Fibroblast of villous mesenchyme (primary cell): ENCODE data around the gene RUBCNL. TPM values are rescaled to one million over a fixed set of nuclear protein-coding genes. Genes with fewer than 3 reads are reported as not detected.
A peak's percentile ranks its signal among the peaks of the same experiment; 100 is the strongest.

ENCODE experiments used
- DNase-seq: peaks from one replicate; pipeline ENCODE4 v3.0.0-alpha.2; 2010; ENCODE audit warnings: low read depth
- H3K4me3 ChIP-seq: 2 replicates; pipeline ENCODE4 v1.5.1; 2011; ENCODE audit warnings: low read depth, mild to moderate bottlenecking, low read length
- total RNA-seq: library from RNA; depleted of rRNA; stranded (reverse); fragments of >200 nt; gene quantifications from 2 replicates; pipeline ENCODE4 v1.2.3, GENCODE V29; 2012
- TF ChIP-seq, protein P1 (sequence below): IDR thresholded peaks from 2 replicates; pipeline ENCODE4 v1.5.1; 2012; ENCODE audit warnings: low read depth, mild to moderate bottlenecking, low read length; ENCODE audit not compliant: insufficient read depth

Gene RUBCNL
- total RNA-seq, 1 donor, result 0.43 TPM

DNA sequence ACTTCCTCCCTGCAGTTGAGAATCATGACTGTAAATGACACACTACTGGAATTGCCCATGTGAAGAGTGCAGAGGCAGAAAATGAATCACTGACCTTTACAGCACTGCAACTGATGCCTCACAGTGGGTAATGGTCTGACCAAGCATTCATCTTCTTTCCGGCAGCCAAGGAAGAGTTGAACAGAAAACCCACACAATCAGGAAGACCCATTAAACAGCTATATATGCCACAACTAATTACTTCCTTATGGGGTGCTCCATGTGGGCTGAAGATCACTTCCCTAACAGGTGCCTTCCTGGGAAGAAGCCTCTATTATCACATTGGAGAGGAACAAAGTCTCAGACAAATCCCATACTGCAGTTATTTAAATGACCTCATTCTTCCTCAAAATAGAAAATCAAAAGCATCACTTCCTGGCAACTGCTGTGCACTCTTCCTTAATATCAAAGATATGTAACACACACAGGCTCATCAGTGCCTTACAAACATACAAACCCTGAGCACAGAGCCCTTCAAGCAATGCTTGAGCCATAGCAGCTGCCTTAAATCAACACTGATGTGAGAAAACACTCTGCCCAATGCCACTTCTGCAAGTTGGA lies 45.8 kb downstream of the RUBCNL start:
- no peak for DNase-seq
- TF ChIP-seq, protein P1, sequence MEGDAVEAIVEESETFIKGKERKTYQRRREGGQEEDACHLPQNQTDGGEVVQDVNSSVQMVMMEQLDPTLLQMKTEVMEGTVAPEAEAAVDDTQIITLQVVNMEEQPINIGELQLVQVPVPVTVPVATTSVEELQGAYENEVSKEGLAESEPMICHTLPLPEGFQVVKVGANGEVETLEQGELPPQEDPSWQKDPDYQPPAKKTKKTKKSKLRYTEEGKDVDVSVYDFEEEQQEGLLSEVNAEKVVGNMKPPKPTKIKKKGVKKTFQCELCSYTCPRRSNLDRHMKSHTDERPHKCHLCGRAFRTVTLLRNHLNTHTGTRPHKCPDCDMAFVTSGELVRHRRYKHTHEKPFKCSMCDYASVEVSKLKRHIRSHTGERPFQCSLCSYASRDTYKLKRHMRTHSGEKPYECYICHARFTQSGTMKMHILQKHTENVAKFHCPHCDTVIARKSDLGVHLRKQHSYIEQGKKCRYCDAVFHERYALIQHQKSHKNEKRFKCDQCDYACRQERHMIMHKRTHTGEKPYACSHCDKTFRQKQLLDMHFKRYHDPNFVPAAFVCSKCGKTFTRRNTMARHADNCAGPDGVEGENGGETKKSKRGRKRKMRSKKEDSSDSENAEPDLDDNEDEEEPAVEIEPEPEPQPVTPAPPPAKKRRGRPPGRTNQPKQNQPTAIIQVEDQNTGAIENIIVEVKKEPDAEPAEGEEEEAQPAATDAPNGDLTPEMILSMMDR, result no peak
- no peak overlapping the region for H3K4me3 ChIP-seq

DNA sequence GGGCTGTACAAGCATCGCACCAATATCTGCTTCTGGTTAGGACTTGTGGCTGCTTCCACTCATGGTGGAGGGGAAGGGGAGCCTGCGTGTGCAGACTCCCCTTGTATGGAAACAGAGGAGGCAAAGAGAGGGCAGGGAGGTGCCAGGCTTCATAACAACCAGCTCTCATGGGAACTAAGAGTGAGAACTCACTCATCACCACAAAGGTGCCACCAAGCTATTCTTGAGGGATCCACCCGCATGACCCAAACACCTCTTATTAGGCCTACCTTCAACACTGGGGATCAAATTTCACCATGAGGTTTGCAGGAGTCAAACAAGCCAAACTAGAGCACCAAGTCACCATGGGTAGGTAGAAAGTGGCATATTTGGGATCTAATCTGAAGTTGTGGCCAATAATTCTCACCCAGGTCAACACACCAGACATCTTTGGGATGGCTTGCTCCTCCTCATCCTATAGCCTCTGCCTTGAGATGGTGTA lies 46.4 kb downstream of the RUBCNL start:
- TF ChIP-seq, protein P1, result no peak
- no peak overlapping the region for H3K4me3 ChIP-seq
- DNase-seq, result no peak

GRCh38 chr13:46340011-46340410 lies 47.0 kb downstream of the RUBCNL start:
- H3K4me3 ChIP-seq, result no peak overlapping the region
- DNase-seq, result no peak
- TF ChIP-seq, protein P1, result no peak

DNA sequence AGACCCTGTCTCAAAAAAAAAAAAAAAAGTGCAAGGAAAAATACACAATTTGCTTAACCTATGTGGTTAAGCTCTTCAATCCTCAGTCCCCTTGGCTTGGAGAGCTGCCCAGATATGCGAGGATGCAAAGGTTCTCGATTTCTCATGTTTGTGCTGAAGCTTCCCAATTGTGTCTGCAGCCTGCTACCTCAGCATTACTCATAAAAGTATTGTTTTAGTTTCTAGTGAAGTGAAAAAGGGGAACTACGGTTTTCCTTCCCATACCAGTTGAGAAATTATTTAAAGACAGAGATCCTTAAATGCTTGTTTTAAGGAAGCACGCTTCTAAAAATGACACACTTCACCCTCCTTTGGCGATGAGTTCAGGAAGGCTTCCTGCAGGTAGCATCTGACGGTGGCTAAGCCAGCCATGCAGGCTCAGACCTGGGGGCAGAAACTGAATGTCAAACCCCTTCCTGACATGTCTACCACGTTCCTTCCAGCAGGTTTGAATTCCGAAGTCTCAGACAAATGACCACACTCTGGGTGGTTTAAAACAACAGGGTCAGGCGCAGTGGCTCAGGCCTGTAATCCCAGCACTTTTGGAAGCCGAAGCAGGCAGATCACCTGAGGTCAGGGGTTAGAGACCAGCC lies 47.9 kb downstream of the RUBCNL start:
- TF ChIP-seq, protein P1, result no peak
- DNase-seq, result peak; percentile 25
- no peak overlapping the region for H3K4me3 ChIP-seq

- DNase-seq, result no peak
- no peak overlapping the region for H3K4me3 ChIP-seq
- TF ChIP-seq, protein P1, result no peak
These were observed 49.4 kb downstream of the RUBCNL start for GRCh38 chr13:46337700-46338099.

GRCh38 chr13:46334035-46334822 lies 52.8 kb downstream of the RUBCNL start:
- TF ChIP-seq, protein P1, result no peak
- DNase-seq, result no peak
- no peak overlapping the region for H3K4me3 ChIP-seq
